ENCODE measurements around the gene IP6K3. TPM values are rescaled to one million over a fixed set of nuclear protein-coding genes. Genes with fewer than 3 reads are reported as not detected.

The IP6K3 gene, protein sequence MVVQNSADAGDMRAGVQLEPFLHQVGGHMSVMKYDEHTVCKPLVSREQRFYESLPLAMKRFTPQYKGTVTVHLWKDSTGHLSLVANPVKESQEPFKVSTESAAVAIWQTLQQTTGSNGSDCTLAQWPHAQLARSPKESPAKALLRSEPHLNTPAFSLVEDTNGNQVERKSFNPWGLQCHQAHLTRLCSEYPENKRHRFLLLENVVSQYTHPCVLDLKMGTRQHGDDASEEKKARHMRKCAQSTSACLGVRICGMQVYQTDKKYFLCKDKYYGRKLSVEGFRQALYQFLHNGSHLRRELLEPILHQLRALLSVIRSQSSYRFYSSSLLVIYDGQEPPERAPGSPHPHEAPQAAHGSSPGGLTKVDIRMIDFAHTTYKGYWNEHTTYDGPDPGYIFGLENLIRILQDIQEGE
- total RNA-seq (1 to 10 TPM in 3 of 9 donors, under 1 TPM in 3, not detected in 3; 0.06 to 1.6 (median 0.92) TPM), polyA plus RNA-seq (under 1 TPM; 0.32 to 0.71 (median 0.44) TPM)
- long read RNA-seq, donor 1, result 0 reads
- long read RNA-seq, donor 2, result 0 reads
- long read RNA-seq, donor 3, result 0 reads
- long read RNA-seq, donor 4, result 0 reads
- long read RNA-seq, donor 5, result 0 reads
- long read RNA-seq, donor 6, result 0 reads
- long read RNA-seq, donor 7, result 0 reads
- long read RNA-seq, donor 8, result 0 reads
- long read RNA-seq, donor 9, result 0 reads
- long read RNA-seq, donor 10, result 0 reads

DNA sequence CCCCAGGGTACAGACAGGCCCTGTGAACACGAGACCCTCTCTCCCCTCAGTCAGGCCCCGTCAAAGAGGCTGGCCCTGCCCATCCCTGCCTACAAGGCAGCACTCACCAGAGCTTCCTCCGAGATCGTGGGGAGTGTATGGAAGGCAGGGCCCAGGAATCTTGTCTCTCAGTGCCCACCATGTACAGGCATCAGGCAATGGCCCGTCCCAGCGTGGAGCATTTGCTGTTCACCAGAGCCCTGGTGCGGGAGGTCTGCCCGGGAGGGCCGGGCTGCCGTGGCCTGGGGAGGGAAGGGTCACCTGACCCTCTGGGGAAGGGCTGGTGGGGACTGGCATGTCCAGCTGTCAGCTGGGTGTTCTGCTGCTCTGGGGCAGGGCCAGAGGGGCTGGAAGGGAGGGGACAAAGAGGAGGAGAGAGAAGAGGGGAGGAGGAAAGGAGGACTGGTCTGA is at the start of gene IP6K3:
TSS of gene IP6K3 (minus strand) at position 255 of the 450 bp plus-strand sequence. CDS start 11,429 bp downstream, outside the sequence.
- no peak within 1 kb of the TSS for H3K4me3 ChIP-seq
- no peak for DNase-seq
- no peaks in the 10 kb centered on the region for H3K36me3 ChIP-seq (replicated peaks in 1 of 2)
- H3K4me1 ChIP-seq (replicated peaks in 1 of 2), result peaks cover 0 to 4% of the 10 kb centered on the region in 2 donors
- H3K27ac ChIP-seq, result peak within 1 kb of the TSS in 2 of 5 donors; percentile 61 to 72
- peaks cover 20% of the 10 kb centered on the region for H3K27me3 ChIP-seq
- TF ChIP-seq POLR2A (IDR thresholded peaks at IDR 0.05), result peak in 1 of 2 donors; percentile 27
- TF ChIP-seq, protein P1, sequence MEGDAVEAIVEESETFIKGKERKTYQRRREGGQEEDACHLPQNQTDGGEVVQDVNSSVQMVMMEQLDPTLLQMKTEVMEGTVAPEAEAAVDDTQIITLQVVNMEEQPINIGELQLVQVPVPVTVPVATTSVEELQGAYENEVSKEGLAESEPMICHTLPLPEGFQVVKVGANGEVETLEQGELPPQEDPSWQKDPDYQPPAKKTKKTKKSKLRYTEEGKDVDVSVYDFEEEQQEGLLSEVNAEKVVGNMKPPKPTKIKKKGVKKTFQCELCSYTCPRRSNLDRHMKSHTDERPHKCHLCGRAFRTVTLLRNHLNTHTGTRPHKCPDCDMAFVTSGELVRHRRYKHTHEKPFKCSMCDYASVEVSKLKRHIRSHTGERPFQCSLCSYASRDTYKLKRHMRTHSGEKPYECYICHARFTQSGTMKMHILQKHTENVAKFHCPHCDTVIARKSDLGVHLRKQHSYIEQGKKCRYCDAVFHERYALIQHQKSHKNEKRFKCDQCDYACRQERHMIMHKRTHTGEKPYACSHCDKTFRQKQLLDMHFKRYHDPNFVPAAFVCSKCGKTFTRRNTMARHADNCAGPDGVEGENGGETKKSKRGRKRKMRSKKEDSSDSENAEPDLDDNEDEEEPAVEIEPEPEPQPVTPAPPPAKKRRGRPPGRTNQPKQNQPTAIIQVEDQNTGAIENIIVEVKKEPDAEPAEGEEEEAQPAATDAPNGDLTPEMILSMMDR (IDR thresholded peaks at IDR 0.05), result no peak
- intact Hi-C loops (cut with DNase I), result no loop called here
- H3K9me3 ChIP-seq (replicated peaks in 1 of 3), result no peaks in the 10 kb centered on the region
- 20 to 64% (median 57%) methylated on average over 1 to 10 of the region's 10 CpGs for WGBS, 4 donors

DNA sequence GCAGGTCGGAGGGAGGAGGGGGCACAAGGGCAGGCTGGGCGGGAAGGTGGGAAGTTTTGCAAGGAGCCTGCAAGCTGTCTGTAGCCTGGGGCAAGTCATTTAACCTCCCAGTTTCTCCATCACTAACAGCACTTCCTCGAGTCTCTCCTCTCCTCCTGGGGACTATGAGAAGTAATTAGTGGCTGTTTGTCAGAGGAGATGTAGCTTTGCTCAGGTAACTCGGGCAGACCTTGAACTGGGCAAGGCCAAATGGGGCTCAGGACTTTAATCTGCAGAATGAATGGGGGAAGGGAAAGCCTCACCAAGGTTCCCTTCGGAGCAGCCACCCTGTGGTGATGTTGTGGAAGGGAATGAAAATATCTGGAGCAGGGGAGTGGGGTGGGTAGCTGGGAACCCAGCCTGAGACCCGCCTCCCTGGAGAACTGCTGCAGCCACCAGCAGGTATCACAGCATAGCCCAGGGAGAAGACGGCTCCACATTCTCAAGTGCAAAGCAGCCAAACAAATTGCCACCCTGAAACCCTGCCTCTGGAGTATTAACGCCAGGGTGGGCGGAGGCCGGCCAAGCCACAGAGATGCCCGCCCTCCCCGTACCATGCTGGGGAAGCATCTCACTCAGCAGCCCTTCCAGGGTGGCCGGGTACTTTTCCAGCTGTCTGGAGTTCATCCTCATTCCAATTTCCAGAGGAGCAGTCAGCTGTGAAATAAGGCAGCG is 48.4 kb upstream of the IP6K3 start:
- Histone ChIP-seq H3K9me3 (replicated peaks in 1 of 3) (no peaks in the 10 kb centered on the region), H3K4me3 (no peak overlapping the region), H3K4me1 (replicated peaks in 1 of 2) (no peaks in the 10 kb centered on the region), H3K27me3 (peaks cover 7% of the 10 kb centered on the region), H3K27ac (no peak overlapping the region), H3K36me3 (replicated peaks in 1 of 2) (no peaks in the 10 kb centered on the region)
- intact Hi-C loops (cut with DNase I), result no loop called here
- no peak for DNase-seq
- TF ChIP-seq POLR2A (IDR thresholded peaks at IDR 0.05), result no peak
- TF ChIP-seq, protein P1 (IDR thresholded peaks at IDR 0.05), result no peak
- WGBS, 4 donors, result 44 to 49% (median 47%) methylated on average over 10 to 14 of the region's 14 CpGs

DNA sequence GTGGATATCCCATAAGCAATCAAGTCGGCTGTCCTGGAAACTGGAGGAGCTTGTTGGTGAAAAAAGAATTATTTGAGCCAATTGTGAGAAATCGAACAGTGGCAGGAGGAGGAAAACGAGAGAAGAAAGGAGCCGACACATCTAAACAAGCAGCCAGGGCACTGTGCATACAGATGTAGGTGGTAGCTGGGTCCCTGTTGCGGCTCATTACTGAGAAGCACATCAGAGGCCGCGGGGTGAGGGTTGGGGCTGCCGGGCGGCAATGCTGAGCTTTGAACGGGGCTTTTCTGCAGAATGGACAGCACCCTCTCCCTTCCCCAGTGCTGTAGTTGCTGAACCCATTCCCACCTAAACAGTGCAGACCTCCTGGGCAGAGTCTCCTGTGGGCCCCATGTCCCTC is 46.3 kb upstream of the IP6K3 start:
- 52 to 65% (median 57%) methylated on average over 10 of the region's 10 CpGs for WGBS, 4 donors
- H3K4me3 ChIP-seq, result no peak overlapping the region

More for the DNA sequence above, 46.3 kb upstream of the IP6K3 start:
- no peak overlapping the region for H3K27ac ChIP-seq
- H3K4me1 ChIP-seq (replicated peaks in 1 of 2), result peaks cover 5% of the 10 kb centered on the region in 2 donors
- peaks cover 7% of the 10 kb centered on the region for H3K27me3 ChIP-seq
- no peaks in the 10 kb centered on the region for H3K36me3 ChIP-seq (replicated peaks in 1 of 2)
- no peak for DNase-seq
- intact Hi-C loops (cut with DNase I), result no loop called here
- TF ChIP-seq, protein P1 (IDR thresholded peaks at IDR 0.05), result no peak
- TF ChIP-seq POLR2A (IDR thresholded peaks at IDR 0.05), result no peak
- no peaks in the 10 kb centered on the region for H3K9me3 ChIP-seq (replicated peaks in 1 of 3)

All from adrenal gland (tissue), 19 donors.